ENCODE results near the gene NUDT1.

The NUDT1 gene

GRCh38 chr7:2299870-2300512, 58.0 kb downstream of the NUDT1 start:
- DNase-seq (ENCODE audit: low spot score): peak; percentile 19
